Smooth muscle cell (in vitro differentiated cells): Measurements from ENCODE around the gene LOXL1. TPM values are rescaled to one million over a fixed set of nuclear protein-coding genes. Genes with fewer than 3 reads are reported as not detected.

Experiments used
- DNase-seq: peaks from one replicate; lab custom pipeline; 2025; ENCODE audit not compliant: unreplicated experiment; lab: John Stamatoyannopoulos, UW
- H2AFZ ChIP-seq: fragments of 200-600 bp; sonication (generic); 2 replicates; pipeline ENCODE4 v1.6.0; 2016; ENCODE audit warnings: antibody characterized with exemption, low read depth, mild to moderate bottlenecking
- H3F3A ChIP-seq: fragments of 200-600 bp; sonication (generic); 2 replicates; pipeline ENCODE4 v1.6.0; 2017; ENCODE audit warnings: antibody characterized with exemption, low read depth
- H3K27ac ChIP-seq: fragments of 200-600 bp; sonication (generic); 2 replicates; pipeline ENCODE4 v1.5.1; 2016; ENCODE audit warnings: low read depth, mild to moderate bottlenecking
- H3K27me3 ChIP-seq: fragments of 200-600 bp; sonication (generic); 2 replicates; pipeline ENCODE4 v1.6.1; 2016; ENCODE audit warnings: low read depth, mild to moderate bottlenecking
- H3K36me3 ChIP-seq: fragments of 200-600 bp; sonication (generic); 2 replicates; pipeline ENCODE4 v1.5.1; 2016; ENCODE audit warnings: low read depth
- H3K4me1 ChIP-seq: fragments of 200-600 bp; sonication (generic); 2 replicates; pipeline ENCODE4 v1.5.1; 2016; ENCODE audit warnings: low read depth
- H3K4me2 ChIP-seq: fragments of 200-600 bp; sonication (generic); 2 replicates; pipeline ENCODE4 v1.6.0; 2016; ENCODE audit warnings: mild to moderate bottlenecking
- H3K4me3 ChIP-seq: fragments of 200-600 bp; sonication (generic); 2 replicates; pipeline ENCODE4 v1.5.1; 2016; ENCODE audit warnings: mild to moderate bottlenecking
- H3K79me2 ChIP-seq: fragments of 200-600 bp; sonication (generic); 2 replicates; pipeline ENCODE4 v1.6.0; 2016; ENCODE audit warnings: low read depth, mild to moderate bottlenecking
- H3K9ac ChIP-seq: fragments of 200-600 bp; sonication (generic); 2 replicates; pipeline ENCODE4 v1.6.0; 2016; ENCODE audit warnings: low read depth
- H3K9me3 ChIP-seq: fragments of 200-600 bp; sonication (generic); replicated peaks from 2 replicates; pipeline ENCODE4 v1.5.1; 2016; ENCODE audit warnings: low read depth
- H4K20me1 ChIP-seq: fragments of 200-600 bp; sonication (generic); 2 replicates; pipeline ENCODE4 v1.6.0; 2016; ENCODE audit warnings: low read depth
- CTCF ChIP-seq: fragments of 200-600 bp; sonication (generic); IDR thresholded peaks from 2 replicates; pipeline ENCODE4 v1.5.1; 2017; ENCODE audit warnings: borderline replicate concordance, mild to moderate bottlenecking, antibody characterized with exemption; ENCODE audit not compliant: insufficient read depth, poor library complexity, severe bottlenecking
- WGBS: methylation state at CpG from one replicate; pipeline ENCODE4 v1.1.7; 2016; ENCODE audit warnings: low lambda C conversion rate; 5-methylcytosine and 5-hydroxymethylcytosine counted together
- polyA plus RNA-seq: library from polyadenylated mRNA; unstranded; fragments of >200 nt; fragmentation: Nextera tagmentation; extraction: Ambion mirVana; gene quantifications from 2 replicates; pipeline ENCODE4 v1.2.1, GENCODE V29; 2016
- total RNA-seq: library from RNA; depleted of rRNA; stranded (reverse); fragments of >200 nt; gene quantifications from 2 replicates; pipeline ENCODE4 v1.2.3, GENCODE V29; 2014

The LOXL1 gene
- total and polyA plus RNA-seq, 2 experiments from 2014 or later = 252 to 899 TPM

DNA sequence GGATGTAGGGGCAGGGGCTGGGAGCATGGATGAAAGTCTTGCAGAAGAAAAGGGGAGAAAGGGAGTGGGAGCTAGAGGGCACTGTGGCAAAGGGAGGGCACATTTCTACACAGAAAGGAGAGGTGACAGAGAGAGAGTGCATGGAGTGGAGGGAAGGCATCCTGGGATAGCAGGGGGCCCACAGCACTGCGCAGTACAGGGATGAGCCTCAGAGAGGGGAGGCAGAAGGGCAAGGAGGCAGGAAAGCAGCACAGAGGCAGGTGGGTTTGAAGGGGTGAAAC is 60.5 kb downstream of the LOXL1 start:
- 100% methylated on average over 1 of the region's 1 CpG for WGBS
- Histone ChIP-seq H3K27ac (no peak overlapping the region), H3K9ac (no peak overlapping the region)

GRCh38 chr15:73987250-73987649 is 61.0 kb downstream of the LOXL1 start:
- DNase-seq = no peak

More for the DNA sequence above, 60.5 kb downstream of the LOXL1 start:
- Histone ChIP-seq H3K79me2 (peaks cover 5% of the 10 kb centered on the region), H3K4me1 (peaks cover 5% of the 10 kb centered on the region), H4K20me1 (no peaks in the 10 kb centered on the region), H3K9me3 (no peaks in the 10 kb centered on the region), H3K27me3 (no peaks in the 10 kb centered on the region), H3F3A (peaks cover 8% of the 10 kb centered on the region), H2AFZ (no peak overlapping the region), H3K4me2 (no peak overlapping the region), H3K4me3 (no peak overlapping the region), H3K36me3 (no peaks in the 10 kb centered on the region)
- DNase-seq = no peak
- no peak for TF ChIP-seq CTCF

DNA sequence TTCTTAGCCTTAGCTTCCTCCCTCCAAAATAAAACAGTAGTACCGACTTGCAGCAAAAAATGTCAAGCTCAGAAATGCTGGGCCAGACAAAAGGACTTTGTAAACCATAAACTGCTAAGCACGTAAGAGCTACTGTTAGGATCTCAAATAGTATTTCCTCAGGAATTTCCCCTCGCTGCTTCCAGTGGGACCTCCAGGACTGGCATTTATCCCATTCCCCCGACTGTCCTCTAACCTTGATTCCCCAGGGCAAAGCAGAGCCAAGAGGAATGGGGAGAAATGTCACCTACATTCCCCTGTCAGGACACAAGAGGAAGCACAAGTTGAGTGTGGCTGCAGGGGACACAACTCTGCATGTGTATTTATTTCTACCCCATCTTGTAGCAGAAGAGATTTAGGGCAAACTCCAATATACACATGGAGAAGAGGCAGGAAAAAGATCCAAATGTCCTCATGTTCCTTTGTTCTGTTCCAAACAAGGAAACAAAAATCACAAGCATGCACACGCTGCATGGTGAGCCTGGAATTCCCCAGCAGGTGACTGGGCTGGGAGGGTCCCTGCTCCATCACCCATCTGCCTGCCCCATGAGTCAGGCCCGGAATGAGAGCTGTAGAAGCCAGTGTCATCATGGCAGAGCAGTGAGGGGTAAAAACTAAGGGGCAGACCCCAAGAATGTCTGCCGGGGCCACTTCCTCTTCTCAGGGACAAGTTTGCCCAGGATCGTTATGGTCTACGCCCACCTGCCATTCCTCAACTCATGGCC is 61.6 kb downstream of the LOXL1 start:
- Histone ChIP-seq H3K4me2 (peak overlapping the region; percentile 66), H3F3A (peaks cover 8% of the 10 kb centered on the region), H3K27me3 (no peaks in the 10 kb centered on the region), H3K79me2 (peaks cover 5% of the 10 kb centered on the region), H2AFZ (no peak overlapping the region), H3K4me3 (no peak overlapping the region), H3K27ac (peak overlapping the region; percentile 89), H3K36me3 (no peaks in the 10 kb centered on the region), H3K9me3 (no peaks in the 10 kb centered on the region), H4K20me1 (no peaks in the 10 kb centered on the region), H3K9ac (no peak overlapping the region), H3K4me1 (peaks cover 5% of the 10 kb centered on the region)
- TF ChIP-seq CTCF = no peak
- 82% methylated on average over 9 of the region's 9 CpGs for WGBS
- DNase-seq = no peak

More at GRCh38 chr15:73987250-73987649, 61.0 kb downstream of the LOXL1 start:
- H3K9me3 ChIP-seq = no peaks in the 10 kb centered on the region
- no peak for TF ChIP-seq CTCF
- H3K27me3 ChIP-seq = no peaks in the 10 kb centered on the region
- peak overlapping the region; percentile 89 for H3K27ac ChIP-seq
- no peaks in the 10 kb centered on the region for H4K20me1 ChIP-seq
- H2AFZ ChIP-seq = no peak overlapping the region
- peaks cover 5% of the 10 kb centered on the region for H3K4me1 ChIP-seq
- no peaks in the 10 kb centered on the region for H3K36me3 ChIP-seq
- no peak overlapping the region for H3K4me3 ChIP-seq
- 92% methylated on average over 4 of the region's 4 CpGs for WGBS
- H3F3A ChIP-seq = peaks cover 8% of the 10 kb centered on the region
- H3K9ac ChIP-seq = no peak overlapping the region
- H3K4me2 ChIP-seq = no peak overlapping the region
- H3K79me2 ChIP-seq = peaks cover 5% of the 10 kb centered on the region

- 98% methylated on average over 13 of the region's 13 CpGs for WGBS
- Histone ChIP-seq H3K36me3 (no peaks in the 10 kb centered on the region), H4K20me1 (no peaks in the 10 kb centered on the region), H3F3A (peaks cover 8% of the 10 kb centered on the region), H3K27me3 (no peaks in the 10 kb centered on the region), H3K27ac (peak overlapping the region; percentile 89), H3K4me1 (peaks cover 5% of the 10 kb centered on the region), H3K4me3 (no peak overlapping the region), H3K79me2 (peaks cover 5% of the 10 kb centered on the region), H3K9me3 (no peaks in the 10 kb centered on the region), H3K9ac (peak overlapping the region; percentile 20), H2AFZ (no peak overlapping the region), H3K4me2 (peak overlapping the region; percentile 66)
- no peak for TF ChIP-seq CTCF
- no peak for DNase-seq
Measured at GRCh38 chr15:73988445-73988969, 62.2 kb downstream of the LOXL1 start.
